Measurements from ENCODE around the gene FATE1.
"Not testable (repeated sequence)": the region's sequence is repeated elsewhere in the genome, so short reads cannot be mapped to it uniquely, and the experiment has no call there.

The FATE1 gene

DNA sequence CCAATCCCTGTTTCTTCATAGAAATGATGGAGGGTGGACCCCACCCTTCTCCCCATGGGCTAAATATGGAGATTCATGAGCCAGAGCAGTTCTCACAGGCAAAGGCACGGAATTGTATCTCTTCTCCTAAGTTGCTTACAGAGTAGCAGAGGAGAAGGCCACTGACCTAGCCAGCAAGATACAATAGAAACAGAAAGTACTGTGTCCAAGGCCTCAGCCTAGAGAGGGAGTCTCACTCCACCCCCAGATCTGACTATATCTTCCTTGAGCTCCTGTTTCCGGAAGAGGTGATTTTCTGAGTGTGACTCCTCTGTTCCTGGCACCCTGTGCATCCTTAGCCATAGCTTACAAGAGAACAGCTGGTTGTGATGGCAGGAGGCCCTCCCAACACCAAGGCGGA lies at the start of gene FATE1:
FATE1 (plus strand) TSS at position 284 of the 400 bp plus-strand sequence; CDS start at position 369, 85 bp downstream.
- DNase-seq, result no peak

DNA sequence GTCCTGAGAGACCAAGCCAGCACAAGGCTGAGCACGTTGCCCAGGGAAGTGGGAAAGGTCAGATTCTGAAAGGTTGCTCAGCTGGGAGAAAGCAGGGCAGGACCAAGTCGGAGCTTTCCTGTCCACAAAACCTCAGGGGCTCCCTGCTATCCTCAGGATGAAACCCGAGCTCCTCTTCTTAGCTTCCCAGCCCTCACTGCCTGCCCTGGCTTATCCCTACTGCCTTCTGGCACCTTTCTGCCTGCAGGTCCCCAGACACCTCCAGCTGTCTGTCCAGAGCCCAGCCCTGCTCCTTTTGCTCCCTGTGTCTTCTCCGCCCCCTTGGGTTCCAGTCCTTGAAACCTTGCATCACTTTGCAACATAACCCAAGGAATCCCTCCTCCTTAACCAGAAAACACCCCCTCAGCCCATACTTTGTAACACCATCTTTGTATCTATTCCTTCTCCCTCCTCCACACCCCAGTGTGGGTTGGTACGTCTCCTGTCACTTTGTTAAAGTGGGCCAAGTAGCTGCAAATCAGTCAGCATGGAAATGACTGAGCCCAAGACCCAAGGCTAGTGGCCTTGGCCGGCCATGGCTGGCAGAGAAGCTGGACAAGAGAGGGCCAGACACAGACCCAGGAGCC lies 40.6 kb upstream of the FATE1 start:
- DNase-seq, result no peak

DNA sequence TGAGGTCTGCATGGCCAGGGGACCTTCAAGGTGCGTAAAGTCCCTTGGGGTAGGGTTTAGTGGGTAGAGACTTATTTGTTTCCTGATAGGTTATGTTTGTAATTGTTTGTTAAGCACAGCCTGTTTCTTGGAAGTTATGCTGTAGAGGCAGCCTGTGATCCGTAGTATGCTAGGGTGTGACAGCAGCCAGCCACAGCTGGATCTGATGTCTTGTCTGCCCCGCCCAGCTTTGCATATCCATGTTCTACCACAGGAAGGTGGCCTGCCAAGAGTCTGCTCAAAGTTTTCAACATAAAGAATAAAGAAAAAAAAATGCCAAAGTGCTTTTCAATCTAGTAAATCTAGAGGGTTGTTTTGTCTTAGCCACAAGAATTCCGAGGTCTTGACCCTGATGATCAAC lies 39.6 kb upstream of the FATE1 start:
- DNase-seq, result no peak

DNA sequence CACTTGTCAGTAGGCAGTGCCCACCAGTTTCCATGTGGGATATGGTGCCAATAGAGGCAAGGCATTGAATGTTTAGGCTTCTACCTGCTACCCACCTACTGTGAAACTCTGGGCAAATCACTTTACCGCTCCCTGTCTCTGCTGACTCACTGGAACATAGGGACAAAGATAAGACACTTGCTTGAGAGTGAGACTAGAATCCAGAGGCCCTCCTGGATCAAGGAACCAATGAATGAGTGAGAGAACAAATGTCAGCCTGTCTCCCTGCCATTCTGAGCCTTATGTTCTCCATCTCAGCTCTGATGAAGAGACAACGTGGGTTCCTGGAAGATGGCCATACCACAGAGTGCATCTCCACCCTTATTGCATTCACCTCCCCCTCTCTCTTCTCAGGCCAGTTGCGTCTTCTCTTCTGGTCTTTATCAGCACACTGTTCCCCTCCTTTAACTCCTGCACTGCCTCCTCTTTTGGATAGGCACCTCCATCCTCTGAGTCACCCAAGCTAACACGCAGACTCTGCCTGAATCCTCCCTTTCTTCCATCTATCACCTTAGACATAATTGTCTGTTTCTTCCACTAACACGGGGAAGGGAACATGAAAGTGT lies 35.9 kb upstream of the FATE1 start:
- no peak for DNase-seq

- DNase-seq, result peak; percentile 23
Observed at GRCh38 chrX:151680805-151681204, 35.0 kb upstream of the FATE1 start.

GRCh38 chrX:151687635-151688034 lies 28.2 kb upstream of the FATE1 start:
- no peak for DNase-seq

DNA sequence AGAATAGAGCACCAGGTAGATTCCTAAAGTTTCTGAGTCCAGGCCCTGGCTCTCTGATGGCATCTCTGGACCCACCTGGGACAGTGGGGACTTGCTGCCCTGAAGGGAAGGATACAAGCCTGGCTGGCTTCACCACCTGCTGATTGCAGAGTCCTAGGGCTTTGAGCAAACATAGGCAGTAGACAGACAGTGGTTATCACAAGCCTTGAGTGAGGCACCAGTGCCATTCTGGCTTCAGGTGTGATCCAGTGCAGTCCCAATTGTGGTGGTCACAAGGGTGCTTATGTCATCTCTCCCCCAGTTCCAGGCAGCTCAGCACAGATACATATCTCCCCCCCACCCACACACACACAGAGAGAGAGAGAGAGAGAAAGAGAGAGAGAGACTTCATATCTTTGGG lies 27.1 kb upstream of the FATE1 start:
- no peak for DNase-seq

DNA sequence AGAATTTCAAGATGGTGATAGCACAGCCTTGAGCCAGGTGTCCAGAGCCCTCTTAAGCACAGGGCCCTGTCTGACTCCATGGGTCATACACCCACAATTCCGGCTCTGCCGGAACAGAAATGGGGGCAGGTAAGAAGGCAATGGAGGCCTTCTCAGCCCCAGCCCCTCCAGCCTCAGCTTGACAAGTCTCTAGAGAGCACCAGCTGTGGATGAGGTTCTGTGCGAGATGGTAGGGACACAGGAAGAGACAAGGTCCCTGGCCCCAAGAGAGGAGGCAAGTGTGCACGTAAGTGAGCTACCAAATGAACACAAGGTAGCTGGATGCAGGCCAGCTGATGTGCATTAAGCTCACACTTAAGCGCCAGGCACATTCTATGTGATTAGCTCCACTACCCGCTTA lies 23.0 kb upstream of the FATE1 start:
- no peak for DNase-seq

- no peak for DNase-seq
Observed at GRCh38 chrX:151694121-151694520, 21.7 kb upstream of the FATE1 start.

- DNase-seq, result no peak
Observed at GRCh38 chrX:151694661-151695582, 20.9 kb upstream of the FATE1 start, which contains the start of gene PRRG3. Gene PRRG3 (plus strand): TSS chrX:151695458. CDS start chrX:151698815, 3,357 bp downstream.

DNA sequence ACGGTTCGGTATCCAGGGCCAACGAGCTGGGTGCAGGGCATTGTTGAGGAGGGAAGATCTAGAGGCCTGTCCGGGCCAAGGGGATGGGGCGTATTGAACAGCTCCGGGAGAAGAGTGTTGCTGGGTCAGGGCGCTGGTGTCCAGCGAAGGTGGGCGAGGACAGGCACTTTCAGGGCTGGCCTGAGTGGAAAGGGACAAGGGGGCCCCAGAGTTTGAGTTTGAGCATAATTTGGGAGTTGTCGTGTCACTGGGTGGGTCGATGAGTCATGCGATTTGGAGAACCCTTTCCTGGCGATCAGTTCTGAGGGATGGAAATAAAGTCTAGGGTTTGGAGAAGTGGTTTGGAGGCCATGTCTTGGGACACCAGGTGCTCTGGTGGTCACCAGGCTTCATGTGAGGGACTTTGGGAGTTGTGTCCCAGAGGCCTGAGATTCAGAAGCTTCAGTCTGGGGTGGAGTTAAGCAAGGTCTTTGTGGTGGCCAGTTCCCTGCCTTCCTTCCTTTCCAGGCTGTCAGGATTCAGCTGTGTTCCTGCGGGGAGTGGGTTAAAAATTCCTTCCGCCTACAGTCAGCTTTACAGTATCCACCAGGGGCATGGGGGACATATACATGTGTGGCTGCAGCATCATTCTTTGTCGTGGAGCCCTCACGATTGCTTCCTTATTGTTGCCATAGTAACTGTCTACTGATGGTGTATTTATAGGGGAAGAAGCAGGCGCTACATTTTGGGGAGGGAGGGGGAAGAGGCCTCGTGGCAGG lies 20.1 kb upstream of the FATE1 start:
- DNase-seq, result no peak

- not testable (repeated sequence) for DNase-seq
Observed at GRCh38 chrX:151697082-151697481, 18.8 kb upstream of the FATE1 start.

DNA sequence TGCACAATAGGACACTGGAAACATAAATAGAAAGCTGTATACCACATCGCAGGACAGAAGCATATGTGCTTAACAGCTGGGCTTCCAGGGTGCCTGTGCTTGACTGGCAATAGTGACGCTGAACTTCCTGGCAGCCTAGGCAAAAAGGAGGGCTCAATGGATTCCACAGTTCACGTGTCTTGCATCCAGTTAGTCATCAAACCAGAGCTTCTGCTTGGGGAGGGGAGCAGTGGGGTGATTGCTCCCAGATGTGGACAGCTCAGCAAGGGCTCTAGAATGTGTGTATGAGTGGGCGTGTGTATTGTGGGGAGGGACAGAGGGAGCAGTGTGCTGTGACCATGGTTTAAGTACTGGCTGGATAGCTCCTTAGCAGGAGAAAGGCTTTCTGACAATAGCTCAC lies 18.3 kb upstream of the FATE1 start:
- DNase-seq, result no peak

- DNase-seq, result no peak
Observed at GRCh38 chrX:151698485-151698884, 17.4 kb upstream of the FATE1 start.

DNA sequence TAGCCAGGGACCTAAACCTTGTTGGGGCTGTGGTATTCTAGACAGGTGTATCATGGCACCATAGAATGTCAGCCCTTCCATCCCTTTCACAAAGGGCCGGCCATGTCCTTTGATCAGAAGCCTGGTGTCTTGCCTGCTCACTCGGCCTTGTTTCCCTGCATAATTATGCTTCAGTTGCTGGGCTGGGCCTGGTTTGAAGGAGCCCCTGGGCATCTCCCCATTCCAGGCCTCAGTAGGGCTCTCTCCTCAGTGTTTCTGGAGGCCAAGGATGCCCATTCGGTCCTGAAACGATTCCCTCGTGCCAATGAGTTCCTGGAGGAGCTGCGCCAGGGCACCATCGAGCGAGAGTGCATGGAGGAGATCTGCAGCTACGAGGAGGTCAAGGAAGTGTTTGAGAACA lies 16.1 kb upstream of the FATE1 start:
- DNase-seq, result no peak

DNA sequence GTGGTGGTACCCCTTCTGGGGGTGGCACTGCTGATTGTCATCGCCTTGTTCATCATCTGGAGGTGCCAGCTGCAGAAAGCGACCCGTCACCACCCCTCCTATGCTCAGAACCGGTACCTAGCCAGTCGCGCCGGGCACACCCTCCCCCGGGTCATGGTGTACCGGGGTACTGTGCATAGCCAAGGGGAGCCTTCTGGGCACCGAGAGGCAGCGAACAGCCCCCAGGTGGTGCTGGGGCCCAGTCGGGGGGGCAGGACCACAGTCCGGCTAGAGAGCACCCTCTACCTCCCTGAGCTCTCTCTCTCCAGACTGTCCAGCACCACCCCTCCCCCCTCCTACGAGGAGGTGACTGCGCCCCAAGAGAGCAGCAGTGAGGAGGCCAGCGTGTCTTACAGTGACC lies 15.3 kb upstream of the FATE1 start:
- no peak for DNase-seq

- no peak for DNase-seq
Observed at GRCh38 chrX:151701071-151701470, 14.8 kb upstream of the FATE1 start.

DNA sequence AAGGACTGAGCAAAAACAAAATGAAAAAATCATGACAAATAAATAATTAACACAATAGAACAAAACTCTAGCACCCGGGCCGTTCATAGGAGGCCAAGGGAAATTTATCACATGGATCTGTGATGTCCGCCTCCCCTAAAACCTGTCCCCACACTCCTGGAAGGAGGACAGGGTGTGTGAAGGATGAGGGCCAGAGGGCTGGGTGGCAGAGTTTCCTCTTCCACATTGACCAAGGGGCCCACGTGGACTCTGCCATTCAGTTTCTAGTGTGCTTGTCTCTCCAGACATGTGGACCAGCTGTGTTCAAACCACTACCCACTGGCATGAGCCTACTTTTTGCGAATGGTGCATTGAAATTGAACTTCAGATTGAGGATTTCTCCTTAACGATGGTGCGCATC lies 14.3 kb upstream of the FATE1 start:
- DNase-seq, result no peak

GRCh38 chrX:151702026-151702714 lies 13.7 kb upstream of the FATE1 start:
- DNase-seq, result no peak

GRCh38 chrX:151702741-151703340 lies 13.0 kb upstream of the FATE1 start:
- DNase-seq, result no peak

DNA sequence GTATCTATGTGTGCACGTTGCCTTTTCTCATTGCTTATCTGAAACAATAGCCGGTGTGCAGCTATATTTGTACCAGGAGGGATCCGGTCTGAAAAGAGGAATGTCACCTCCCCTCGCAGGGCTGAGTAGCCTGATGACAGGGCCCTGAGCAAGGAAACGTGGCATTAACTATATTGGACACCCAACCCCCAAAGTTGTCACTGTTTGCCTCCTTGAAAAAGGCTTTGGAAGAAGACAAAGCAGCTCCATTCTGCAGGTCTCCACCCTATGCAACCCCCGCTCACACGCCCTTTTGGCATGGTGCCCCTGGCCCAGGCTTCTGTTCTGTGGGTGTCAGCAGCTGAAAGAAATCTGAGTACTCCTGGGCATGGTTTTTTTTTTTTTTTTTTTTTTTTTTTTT lies 12.3 kb upstream of the FATE1 start:
- no peak for DNase-seq

DNA sequence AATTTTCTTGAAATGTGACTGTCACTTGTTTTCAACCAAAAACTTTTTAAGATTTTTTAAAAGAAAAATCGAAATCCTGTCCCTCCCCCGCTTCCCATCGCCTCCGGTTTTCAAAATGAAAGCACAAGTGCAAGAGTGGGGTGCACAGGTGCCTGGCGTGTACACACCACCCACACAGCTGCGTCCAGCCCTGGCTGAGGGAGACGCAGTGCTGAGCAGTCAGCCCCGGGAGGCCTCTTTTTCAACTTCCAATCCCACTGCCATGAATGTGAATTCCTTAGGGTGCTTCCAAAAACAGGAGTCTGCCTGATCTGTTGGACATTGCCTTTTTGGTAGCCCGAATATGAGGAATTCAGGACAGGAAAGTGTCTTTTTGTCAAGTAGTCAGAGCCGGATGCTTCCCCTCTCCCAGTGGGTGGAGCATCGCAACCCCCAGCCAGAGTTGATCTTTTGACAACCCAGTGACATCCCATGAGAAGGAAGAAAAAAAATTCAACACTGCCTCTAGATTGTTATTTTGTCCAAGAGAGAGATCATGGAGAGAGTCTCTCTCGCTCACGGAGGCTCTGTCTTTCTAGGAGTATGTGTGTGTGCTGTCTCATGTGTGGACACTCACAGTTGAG lies 11.7 kb upstream of the FATE1 start:
- no peak for DNase-seq
